Head of caudate nucleus (tissue), 42 donors: ENCODE results near the gene BICDL1.

Experiments used
- DNase-seq, 42 donors: peaks; one replicate each; pipeline versions ENCODE4 v3.0.0 to v3.0.0-alpha.2; 2020 to 2021; ENCODE audit warnings: mixed read lengths in 7 of 42
- intact Hi-C: fragments of 100-400 bp; cut with DNase I; formaldehyde crosslinking; loops from one replicate; pipeline ENCODE4 v1.15.0; 2022

BICDL1 gene

GRCh38 chr12:120092551-120093335 is 103.7 kb downstream of the BICDL1 start:
- intact Hi-C loops = no loop called here
- DNase-seq = no peak

GRCh38 chr12:120093336-120093591 is 104.2 kb downstream of the BICDL1 start:
- intact Hi-C loops = no loop called here
- no peak for DNase-seq

DNA sequence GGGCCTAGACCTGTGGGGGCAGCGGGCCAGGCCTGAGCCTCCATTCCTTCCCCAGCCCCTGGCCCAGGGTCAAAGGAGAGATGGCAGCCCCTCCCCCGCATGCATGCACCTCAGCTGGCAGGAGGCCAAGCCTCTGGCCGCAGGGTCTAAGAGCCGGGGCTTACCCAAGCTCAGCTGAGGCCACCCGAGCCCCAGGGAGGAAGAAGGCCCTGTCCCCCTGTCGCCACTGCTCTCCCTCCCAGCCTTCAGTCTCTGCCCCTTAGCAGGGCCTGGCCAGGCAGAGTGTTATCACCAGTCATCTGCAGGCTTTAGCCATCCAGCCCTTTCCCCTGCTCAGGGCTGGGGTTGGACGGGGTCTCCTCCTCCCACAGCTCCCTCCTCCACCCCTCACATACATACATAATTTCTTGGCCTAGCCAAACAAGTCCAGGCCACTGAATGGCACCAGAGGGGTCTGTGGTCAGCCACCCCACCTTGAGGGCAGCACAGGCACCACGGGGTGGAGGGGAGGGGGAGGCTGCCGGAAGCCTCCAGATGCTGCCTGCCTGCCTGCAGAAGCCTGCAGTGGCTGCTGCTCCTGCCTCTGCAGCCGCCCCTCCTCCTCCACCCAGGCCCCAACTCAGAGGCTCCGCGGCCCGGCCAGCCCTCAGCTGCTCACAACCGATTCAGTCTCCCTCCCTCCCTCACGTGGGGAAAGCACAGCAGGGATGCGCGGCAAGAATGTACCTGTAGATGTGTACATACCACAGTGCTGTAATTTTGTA is 104.7 kb downstream of the BICDL1 start:
- DNase-seq = peak in 3 of 42 donors; percentile 16 to 31 (median 21)
- intact Hi-C loops = no loop called here

DNA sequence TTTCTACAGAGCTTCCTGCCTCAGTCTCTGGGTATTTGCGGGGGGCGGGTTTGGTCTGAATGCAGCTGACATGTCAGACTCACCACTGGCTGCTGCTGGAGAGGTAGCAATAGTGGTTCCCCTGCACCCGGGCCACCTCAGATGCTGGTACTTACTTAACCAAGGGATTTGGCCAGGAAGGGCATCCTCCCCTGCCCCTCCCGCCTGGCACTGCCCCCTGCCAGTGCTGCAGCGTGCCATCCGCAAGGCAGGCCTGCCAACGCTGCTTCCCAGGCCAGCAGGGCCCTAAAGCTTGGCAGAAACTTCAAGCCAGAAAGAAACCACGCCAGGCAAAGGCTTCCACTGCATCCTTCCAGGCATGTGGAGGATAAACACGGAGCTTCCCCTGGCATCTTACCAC is 105.4 kb downstream of the BICDL1 start:
- intact Hi-C loops = no loop called here
- peak in 7 of 42 donors; percentile 25 to 48 (median 40) for DNase-seq

DNA sequence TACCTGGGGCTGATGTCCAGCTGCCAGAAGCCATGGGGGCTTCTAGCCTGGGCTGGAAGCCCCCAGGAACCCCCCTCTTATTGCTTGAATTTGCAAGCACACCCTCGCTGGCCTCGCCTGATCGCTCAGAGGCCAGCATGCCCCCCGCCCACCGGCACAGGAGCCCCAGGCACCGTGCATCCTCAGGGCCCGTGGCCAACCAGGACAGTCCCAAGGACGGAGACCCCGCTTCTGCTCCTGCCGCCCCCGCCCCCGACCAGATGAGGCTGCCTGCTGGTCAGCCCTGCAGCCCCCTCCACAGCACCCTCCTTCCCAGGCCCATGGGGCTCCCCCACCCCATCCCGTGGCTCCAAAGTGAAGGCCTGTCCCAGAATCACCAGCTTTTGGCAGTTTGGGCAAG is 106.3 kb downstream of the BICDL1 start:
- no peak for DNase-seq
- intact Hi-C loops = no loop called here

GRCh38 chr12:120095736-120096135 is 106.7 kb downstream of the BICDL1 start:
- intact Hi-C loops = no loop called here
- no peak for DNase-seq

DNA sequence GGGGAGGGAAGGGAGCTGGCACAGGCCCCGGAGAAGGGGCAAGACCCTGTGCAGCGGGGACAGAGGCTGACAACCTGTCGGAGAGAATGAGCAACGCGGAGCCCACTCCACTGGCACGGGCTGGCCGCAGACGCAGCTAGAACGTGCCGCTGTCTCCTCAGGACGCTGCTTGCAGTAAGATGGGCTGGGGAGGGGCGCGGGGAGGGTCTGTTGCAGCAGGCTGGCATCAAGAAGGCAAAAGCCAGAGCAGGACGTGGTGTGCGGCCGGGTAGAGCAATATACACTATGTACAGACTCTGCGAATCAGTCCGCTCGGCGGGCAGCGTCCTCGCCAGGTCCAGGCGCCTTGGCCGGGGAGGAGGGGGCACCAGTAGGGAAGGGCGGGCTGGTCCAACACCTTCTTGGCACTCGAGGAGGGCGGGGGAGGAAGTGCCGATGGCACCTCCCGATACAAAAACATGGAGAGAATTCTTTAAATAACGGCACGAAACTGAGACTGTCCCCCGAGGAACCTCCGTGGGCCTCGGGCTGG is 107.7 kb downstream of the BICDL1 start:
- no peak for DNase-seq
- intact Hi-C loops = no loop called here

- no peak for DNase-seq
- intact Hi-C loops = no loop called here
Observed at GRCh38 chr12:120098756-120099470, 109.9 kb downstream of the BICDL1 start.

GRCh38 chr12:120099738-120100137 is 110.7 kb downstream of the BICDL1 start:
- no peak for DNase-seq
- intact Hi-C loops = no loop called here

DNA sequence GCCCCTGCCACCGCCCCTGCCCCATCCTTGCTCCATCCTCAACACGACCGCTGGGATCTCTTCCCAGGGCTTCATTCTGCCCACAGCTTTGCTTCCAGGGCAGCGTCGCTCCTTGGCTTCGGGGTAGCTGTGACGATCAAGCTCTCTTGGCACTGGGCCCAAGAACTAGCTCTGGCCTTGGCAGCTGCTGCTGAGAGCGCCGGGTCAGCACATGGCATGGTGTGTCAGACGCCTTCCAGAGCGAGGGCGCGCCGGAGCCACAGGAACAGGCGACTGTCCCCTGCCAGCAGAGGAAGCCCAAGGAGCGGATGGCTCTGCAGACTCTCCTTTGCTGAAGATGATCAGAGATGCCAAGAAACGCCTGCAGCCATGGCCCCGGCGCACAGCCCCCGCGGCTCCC is 111.6 kb downstream of the BICDL1 start:
- peak; percentile 57 to 92 (median 79) for DNase-seq
- intact Hi-C loops = no loop called here

- intact Hi-C loops = no loop called here
- DNase-seq = no peak
Observed at GRCh38 chr12:120101182-120101581, 112.1 kb downstream of the BICDL1 start.

DNA sequence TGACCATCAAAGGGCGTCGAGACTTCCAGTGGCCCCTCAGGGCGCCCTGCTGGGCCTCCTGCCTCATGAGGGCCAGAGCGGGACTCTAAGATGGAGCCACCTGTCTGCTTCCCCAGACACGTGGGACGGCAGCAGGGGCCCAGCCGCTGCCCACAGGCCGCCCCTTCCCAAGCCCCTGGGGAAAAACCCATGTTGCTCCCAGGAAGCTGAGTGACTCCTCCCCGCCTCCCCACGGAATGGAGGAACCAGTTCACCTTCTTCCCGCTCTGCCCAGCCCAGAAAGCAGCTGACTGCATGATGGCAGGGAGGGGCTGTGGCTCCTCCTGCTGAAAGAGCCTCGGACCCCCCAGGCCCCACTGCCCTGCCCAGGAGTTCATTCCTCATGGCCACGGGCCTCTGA is 112.6 kb downstream of the BICDL1 start:
- no peak for DNase-seq
- intact Hi-C loops = no loop called here

DNA sequence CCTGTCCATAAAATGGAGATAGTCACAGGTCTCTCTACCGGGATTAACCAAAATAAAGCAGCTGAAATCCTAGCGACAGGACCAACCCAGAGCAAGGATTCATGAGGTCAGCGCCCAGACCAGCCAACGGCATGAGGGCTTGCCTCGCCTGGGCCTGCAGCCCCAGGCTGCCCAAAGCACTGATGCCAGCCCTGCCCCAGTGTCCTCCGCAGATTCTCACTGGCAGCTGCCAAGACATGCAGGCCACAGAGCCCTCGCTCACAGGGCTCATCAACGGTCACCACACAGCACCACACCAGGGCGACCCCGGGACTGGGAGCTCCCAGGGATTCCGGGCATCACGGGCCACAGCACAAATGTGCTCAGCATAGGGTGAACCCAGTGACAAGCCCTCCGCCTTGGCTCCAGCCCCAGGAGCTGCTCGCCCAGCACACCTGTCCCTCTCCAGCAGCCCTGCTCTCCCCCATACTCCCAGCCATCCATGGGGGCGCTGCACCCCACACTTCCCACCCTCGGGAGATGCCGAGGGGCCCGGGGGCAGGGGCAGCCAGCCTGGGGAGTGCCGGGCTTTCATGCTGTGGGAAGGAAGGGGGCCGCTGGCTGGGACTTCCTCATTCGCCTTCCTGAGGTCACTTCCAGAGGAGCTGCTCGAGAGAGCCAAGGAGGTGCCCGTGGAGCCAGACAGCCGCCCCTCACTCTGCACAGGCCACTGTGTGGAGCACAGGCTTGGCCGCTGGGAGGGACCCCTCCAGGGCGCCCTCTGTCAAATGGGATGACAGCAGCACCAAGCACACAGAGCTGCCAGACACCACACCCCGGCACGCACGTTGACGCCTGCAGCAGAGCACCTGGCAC is 113.4 kb downstream of the BICDL1 start:
- intact Hi-C loops = no loop called here
- peak in 2 of 42 donors; percentile 31 to 50 for DNase-seq

DNA sequence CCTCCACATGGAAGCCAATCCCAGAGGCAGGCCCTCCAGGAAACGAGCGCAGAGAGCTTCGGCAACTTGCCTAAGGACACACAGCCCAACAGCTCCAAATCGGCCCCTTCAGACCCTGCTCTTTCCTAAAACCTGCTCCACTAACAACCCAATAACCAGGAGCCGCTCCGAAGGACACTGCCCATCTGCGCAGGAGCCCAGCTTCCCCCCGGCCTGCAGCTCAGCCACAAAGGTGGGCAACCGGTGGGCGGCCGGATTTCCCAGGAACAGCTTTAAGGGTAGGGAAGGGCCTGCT is 114.0 kb downstream of the BICDL1 start:
- intact Hi-C loops = no loop called here
- no peak for DNase-seq

GRCh38 chr12:120103371-120103770 is 114.3 kb downstream of the BICDL1 start:
- intact Hi-C loops = no loop called here
- DNase-seq = no peak

- no peak for DNase-seq
- intact Hi-C loops = no loop called here
Observed at GRCh38 chr12:120106151-120106550, 117.1 kb downstream of the BICDL1 start.

DNA sequence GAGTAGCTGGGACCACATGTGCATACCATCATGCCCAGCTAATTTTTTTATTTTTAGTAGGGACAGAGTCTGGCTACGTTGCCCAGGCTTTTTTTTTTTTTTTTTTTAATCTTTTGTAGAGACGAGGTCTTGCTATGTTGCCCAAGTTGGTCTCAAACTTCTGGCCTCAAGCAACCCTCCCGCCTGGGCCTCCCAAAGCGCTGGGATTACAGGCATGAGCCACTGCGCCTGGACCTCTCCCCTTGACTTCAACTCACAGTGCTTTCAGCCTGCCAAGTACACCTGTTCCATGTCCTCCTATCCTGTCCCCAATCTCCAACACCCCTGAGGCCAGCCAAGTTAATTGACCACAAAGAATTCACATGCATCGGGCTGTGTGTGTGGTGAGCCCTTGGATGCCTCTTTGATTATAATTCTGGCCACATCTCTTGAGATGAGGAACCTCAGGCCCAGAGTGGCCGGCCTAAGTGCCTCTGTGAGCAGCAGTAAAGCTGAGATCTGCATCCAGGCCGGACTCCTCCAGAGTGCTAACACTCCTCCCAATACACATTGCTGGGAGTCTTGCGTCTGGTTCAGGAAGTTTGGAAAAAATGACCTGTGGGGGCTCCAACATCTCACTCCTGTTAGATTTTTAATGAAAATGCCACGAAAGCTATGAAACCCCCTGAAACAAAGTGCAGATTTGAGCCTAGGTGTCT is 120.7 kb downstream of the BICDL1 start:
- no peak for DNase-seq
- intact Hi-C loops = loop anchor here (10.0 kb wide), 1 partner anchor 85 kb away; the partner anchor contains the start of gene GCN1
